Muscle layer of colon (tissue), 2 donors: ENCODE data around the gene ITGB2.
"Not testable (repeated sequence)": the region's sequence is repeated elsewhere in the genome, so short reads cannot be mapped to it uniquely, and the experiment has no call there.

Experiments
- H3K27ac ChIP-seq: one replicate; pipeline ENCODE4 v1.7.0; 2013; ENCODE audit warnings: low read depth, mild to moderate bottlenecking, low read length, moderate library complexity
- H3K27me3 ChIP-seq, 2 donors: one replicate each; pipeline ENCODE4 v1.7.0; 2013; ENCODE audit warnings: low read length in 2 of 2, mild to moderate bottlenecking in 2 of 2; ENCODE audit not compliant: insufficient read depth in 2 of 2, control insufficient read depth in 1 of 2
- H3K36me3 ChIP-seq: one replicate; pipeline ENCODE4 v1.7.0; 2013; ENCODE audit warnings: mild to moderate bottlenecking, low read length; ENCODE audit not compliant: insufficient read depth
- H3K4me1 ChIP-seq: one replicate; pipeline ENCODE4 v1.7.0; 2013; ENCODE audit warnings: mild to moderate bottlenecking, low read length; ENCODE audit not compliant: insufficient read depth
- H3K4me3 ChIP-seq, 2 donors: one replicate each; pipeline ENCODE4 v1.7.0; 2013; ENCODE audit warnings: low read length in 2 of 2, low read depth in 1 of 2, mild to moderate bottlenecking in 1 of 2, moderate library complexity in 1 of 2
- H3K9ac ChIP-seq: one replicate; pipeline ENCODE4 v1.7.0; 2013; ENCODE audit warnings: low read length
- H3K9me3 ChIP-seq: one replicate; pipeline ENCODE4 v1.7.0; 2013; ENCODE audit warnings: mild to moderate bottlenecking, low read length
- donor health status: abdominal sarcoma.
- donor health status: Adenocarcinoma of cecum.

The ITGB2 gene

GRCh38 chr21:44918107-44918470 lies 2.6 kb downstream of the ITGB2 start:
- Histone ChIP-seq H3K9me3 (no peaks in the 10 kb centered on the region), H3K4me3 (no peak overlapping the region), H3K36me3 (no peaks in the 10 kb centered on the region), H3K9ac (no peak overlapping the region), H3K27me3 (peaks cover 0 to 14% of the 10 kb centered on the region in 2 donors), H3K27ac (no peak overlapping the region), H3K4me1 (no peaks in the 10 kb centered on the region)

GRCh38 chr21:44917446-44918106 lies 3.1 kb downstream of the ITGB2 start:
- H3K36me3 ChIP-seq: no peaks in the 10 kb centered on the region
- no peak overlapping the region for H3K4me3 ChIP-seq
- no peaks in the 10 kb centered on the region for H3K9me3 ChIP-seq
- H3K4me1 ChIP-seq: no peaks in the 10 kb centered on the region
- H3K9ac ChIP-seq: no peak overlapping the region
- no peak overlapping the region for H3K27ac ChIP-seq
- peaks cover 0 to 14% of the 10 kb centered on the region in 2 donors for H3K27me3 ChIP-seq

GRCh38 chr21:44916965-44917364 lies 3.7 kb downstream of the ITGB2 start:
- no peak overlapping the region for H3K27ac ChIP-seq
- H3K4me3 ChIP-seq: no peak overlapping the region
- no peaks in the 10 kb centered on the region for H3K4me1 ChIP-seq
- no peaks in the 10 kb centered on the region for H3K9me3 ChIP-seq
- H3K9ac ChIP-seq: no peak overlapping the region
- no peaks in the 10 kb centered on the region for H3K36me3 ChIP-seq
- H3K27me3 ChIP-seq: peaks cover 0 to 14% of the 10 kb centered on the region in 2 donors

GRCh38 chr21:44914176-44914874 lies 6.4 kb downstream of the ITGB2 start:
- Histone ChIP-seq H3K27ac (no peak overlapping the region), H3K9me3 (no peaks in the 10 kb centered on the region), H3K27me3 (peaks cover 0 to 2% of the 10 kb centered on the region in 2 donors), H3K4me3 (no peak overlapping the region), H3K4me1 (peaks cover 25% of the 10 kb centered on the region), H3K9ac (no peak overlapping the region), H3K36me3 (no peaks in the 10 kb centered on the region)

- no peaks in the 10 kb centered on the region for H3K36me3 ChIP-seq
Observed at GRCh38 chr21:44913425-44914175, 7.1 kb downstream of the ITGB2 start.

GRCh38 chr21:44912506-44913412 lies 7.9 kb downstream of the ITGB2 start:
- not testable (repeated sequence) for H3K27me3 ChIP-seq, H3K27ac ChIP-seq, H3K9me3 ChIP-seq, H3K4me3 ChIP-seq, H3K36me3 ChIP-seq, H3K9ac ChIP-seq
- peaks cover 35% of the 10 kb centered on the region for H3K4me1 ChIP-seq

More at GRCh38 chr21:44913425-44914175, 7.1 kb downstream of the ITGB2 start:
- Histone ChIP-seq H3K27ac (no peak overlapping the region), H3K9me3 (no peaks in the 10 kb centered on the region), H3K4me3 (no peak overlapping the region), H3K4me1 (peaks cover 32% of the 10 kb centered on the region), H3K9ac (no peak overlapping the region), H3K27me3 (no peaks in the 10 kb centered on the region)

- H3K36me3 ChIP-seq: no peaks in the 10 kb centered on the region
- H3K4me3 ChIP-seq: no peak overlapping the region
- H3K4me1 ChIP-seq: peaks cover 41% of the 10 kb centered on the region
- peak overlapping the region; percentile 99 for H3K27ac ChIP-seq
- no peak overlapping the region for H3K9ac ChIP-seq
- no peaks in the 10 kb centered on the region for H3K27me3 ChIP-seq
- no peaks in the 10 kb centered on the region for H3K9me3 ChIP-seq
Observed at GRCh38 chr21:44912158-44912473, 8.6 kb downstream of the ITGB2 start.

GRCh38 chr21:44911384-44912157 lies 9.1 kb downstream of the ITGB2 start:
- H3K27ac ChIP-seq: peak overlapping the region; percentile 99
- peaks cover 47% of the 10 kb centered on the region for H3K4me1 ChIP-seq
- H3K27me3 ChIP-seq: no peaks in the 10 kb centered on the region
- H3K9ac ChIP-seq: no peak overlapping the region
- H3K9me3 ChIP-seq: no peaks in the 10 kb centered on the region
- no peaks in the 10 kb centered on the region for H3K36me3 ChIP-seq
- peak overlapping the region in 1 of 2 donors; percentile 4 for H3K4me3 ChIP-seq

- Histone ChIP-seq H3K4me1 (peaks cover 51% of the 10 kb centered on the region), H3K9ac (no peak overlapping the region), H3K27me3 (no peaks in the 10 kb centered on the region), H3K36me3 (no peaks in the 10 kb centered on the region), H3K9me3 (no peaks in the 10 kb centered on the region), H3K4me3 (peak overlapping the region; percentile 4 to 20), H3K27ac (peak overlapping the region; percentile 99)
Observed at GRCh38 chr21:44911068-44911383, 9.7 kb downstream of the ITGB2 start.

- no peak overlapping the region for H3K9ac ChIP-seq
- H3K36me3 ChIP-seq: no peaks in the 10 kb centered on the region
- H3K27me3 ChIP-seq: no peaks in the 10 kb centered on the region
- H3K9me3 ChIP-seq: no peaks in the 10 kb centered on the region
- H3K4me3 ChIP-seq: peak overlapping the region in 1 of 2 donors; percentile 20
- H3K4me1 ChIP-seq: peaks cover 51% of the 10 kb centered on the region
- H3K27ac ChIP-seq: peak overlapping the region; percentile 99
Observed at GRCh38 chr21:44910229-44911067, 10.3 kb downstream of the ITGB2 start.
